ENCODE results near the gene PKD2. TPM values are rescaled to one million over a fixed set of nuclear protein-coding genes. Genes with fewer than 3 reads are reported as not detected.

PKD2 gene
- total RNA-seq, 1 experiment from 2014 or later = 21.4 TPM

DNA sequence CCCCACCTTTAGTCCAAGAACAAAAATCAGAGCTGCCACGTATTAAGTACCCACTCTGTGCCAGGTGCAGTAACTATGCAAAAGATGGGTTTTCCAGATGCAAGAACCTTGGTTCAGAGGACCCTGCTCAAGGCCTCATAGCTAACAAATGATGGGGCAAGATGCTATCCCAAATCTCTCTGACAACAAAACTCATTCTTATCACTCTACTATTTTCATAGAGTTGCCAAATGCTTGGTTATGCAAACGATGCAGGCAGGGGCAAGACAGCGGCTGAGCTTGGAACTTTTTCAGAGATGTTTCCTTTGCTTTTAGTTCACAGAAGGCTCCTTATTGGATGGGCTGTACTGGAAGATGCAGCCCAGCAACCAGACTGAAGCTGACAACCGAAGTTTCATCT lies 30.5 kb downstream of the PKD2 start (continued):
- TF ChIP-seq, protein P1, sequence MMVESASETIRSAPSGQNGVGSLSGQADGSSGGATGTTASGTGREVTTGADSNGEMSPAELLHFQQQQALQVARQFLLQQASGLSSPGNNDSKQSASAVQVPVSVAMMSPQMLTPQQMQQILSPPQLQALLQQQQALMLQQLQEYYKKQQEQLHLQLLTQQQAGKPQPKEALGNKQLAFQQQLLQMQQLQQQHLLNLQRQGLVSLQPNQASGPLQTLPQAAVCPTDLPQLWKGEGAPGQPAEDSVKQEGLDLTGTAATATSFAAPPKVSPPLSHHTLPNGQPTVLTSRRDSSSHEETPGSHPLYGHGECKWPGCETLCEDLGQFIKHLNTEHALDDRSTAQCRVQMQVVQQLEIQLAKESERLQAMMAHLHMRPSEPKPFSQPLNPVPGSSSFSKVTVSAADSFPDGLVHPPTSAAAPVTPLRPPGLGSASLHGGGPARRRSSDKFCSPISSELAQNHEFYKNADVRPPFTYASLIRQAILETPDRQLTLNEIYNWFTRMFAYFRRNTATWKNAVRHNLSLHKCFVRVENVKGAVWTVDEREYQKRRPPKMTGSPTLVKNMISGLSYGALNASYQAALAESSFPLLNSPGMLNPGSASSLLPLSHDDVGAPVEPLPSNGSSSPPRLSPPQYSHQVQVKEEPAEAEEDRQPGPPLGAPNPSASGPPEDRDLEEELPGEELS (CRISPR knock-in tag; IDR thresholded peaks at IDR 0.05) = no peak
- no peak for TF ChIP-seq FOXK1 (CRISPR knock-in tag; IDR thresholded peaks at IDR 0.05)
- TF ChIP-seq SOX15 (CRISPR knock-in tag; IDR thresholded peaks at IDR 0.05) = no peak
- TF ChIP-seq, protein P2, sequence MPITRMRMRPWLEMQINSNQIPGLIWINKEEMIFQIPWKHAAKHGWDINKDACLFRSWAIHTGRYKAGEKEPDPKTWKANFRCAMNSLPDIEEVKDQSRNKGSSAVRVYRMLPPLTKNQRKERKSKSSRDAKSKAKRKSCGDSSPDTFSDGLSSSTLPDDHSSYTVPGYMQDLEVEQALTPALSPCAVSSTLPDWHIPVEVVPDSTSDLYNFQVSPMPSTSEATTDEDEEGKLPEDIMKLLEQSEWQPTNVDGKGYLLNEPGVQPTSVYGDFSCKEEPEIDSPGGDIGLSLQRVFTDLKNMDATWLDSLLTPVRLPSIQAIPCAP (CRISPR knock-in tag; IDR thresholded peaks at IDR 0.05) = no peak
- TF ChIP-seq, protein P3, sequence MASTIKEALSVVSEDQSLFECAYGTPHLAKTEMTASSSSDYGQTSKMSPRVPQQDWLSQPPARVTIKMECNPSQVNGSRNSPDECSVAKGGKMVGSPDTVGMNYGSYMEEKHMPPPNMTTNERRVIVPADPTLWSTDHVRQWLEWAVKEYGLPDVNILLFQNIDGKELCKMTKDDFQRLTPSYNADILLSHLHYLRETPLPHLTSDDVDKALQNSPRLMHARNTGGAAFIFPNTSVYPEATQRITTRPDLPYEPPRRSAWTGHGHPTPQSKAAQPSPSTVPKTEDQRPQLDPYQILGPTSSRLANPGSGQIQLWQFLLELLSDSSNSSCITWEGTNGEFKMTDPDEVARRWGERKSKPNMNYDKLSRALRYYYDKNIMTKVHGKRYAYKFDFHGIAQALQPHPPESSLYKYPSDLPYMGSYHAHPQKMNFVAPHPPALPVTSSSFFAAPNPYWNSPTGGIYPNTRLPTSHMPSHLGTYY (CRISPR knock-in tag; IDR thresholded peaks at IDR 0.05) = no peak

DNA sequence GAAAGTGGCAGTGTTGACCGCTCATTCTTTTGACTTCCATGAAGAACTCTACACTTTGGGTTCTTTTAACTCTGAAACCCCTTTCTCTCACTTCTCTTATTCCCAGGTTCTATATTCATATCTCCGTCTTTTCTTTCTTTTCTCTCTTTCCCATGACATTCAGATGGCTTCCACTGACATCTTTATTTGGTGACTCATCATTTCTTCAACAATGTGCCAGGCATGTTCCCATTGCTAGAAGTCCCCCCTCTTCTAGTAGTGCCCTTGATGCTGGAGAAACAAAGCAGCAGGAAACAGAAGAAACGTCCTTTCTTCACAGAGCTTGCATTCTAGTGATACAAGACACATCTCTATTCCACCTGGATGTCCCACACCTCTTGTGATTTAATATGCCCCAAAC lies 33.3 kb downstream of the PKD2 start:
- no peaks in the 10 kb centered on the region for H3K27me3 Mint-ChIP-seq (ENCODE audit: low read depth)
- H3K27ac Mint-ChIP-seq = no peak overlapping the region
- ATAC-seq (no peak), DNase-seq (ENCODE audit: low spot score) (no peak)
- H3K4me3 Mint-ChIP-seq = no peak overlapping the region
- H3K36me3 Mint-ChIP-seq = peaks cover 63% of the 10 kb centered on the region
- no peak for TF ChIP-seq ZNF121 (CRISPR knock-in tag; IDR thresholded peaks at IDR 0.05)
- TF ChIP-seq, protein P4, sequence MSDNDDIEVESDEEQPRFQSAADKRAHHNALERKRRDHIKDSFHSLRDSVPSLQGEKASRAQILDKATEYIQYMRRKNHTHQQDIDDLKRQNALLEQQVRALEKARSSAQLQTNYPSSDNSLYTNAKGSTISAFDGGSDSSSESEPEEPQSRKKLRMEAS (CRISPR knock-in tag; IDR thresholded peaks at IDR 0.05) = no peak
- no peaks in the 10 kb centered on the region for H3K4me1 Mint-ChIP-seq
- CTCF ChIA-PET = no interaction called here
- POLR2A ChIA-PET = no interaction called here
- H3K9me3 Mint-ChIP-seq = no peaks in the 10 kb centered on the region

DNA sequence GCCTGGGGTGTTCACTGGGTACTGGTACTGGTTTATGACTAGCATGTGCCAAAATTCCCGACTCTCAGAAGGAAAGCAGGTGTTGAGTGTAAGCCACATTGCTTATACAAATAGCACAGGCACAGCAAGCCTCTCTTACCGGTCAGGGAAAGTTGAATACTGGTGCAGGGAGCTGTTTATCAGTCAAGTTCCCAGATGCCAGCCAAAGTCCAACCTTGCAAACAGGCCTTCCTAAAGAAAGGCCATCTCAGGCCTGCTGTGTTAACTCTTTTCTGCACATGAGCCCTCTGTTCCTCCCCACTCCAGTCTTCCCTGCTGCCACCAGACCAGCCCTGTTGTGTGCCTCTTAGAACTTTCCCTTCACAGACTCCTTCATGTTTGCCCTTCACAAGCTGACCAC lies 34.2 kb downstream of the PKD2 start:
- CTCF ChIA-PET = no interaction called here
- Mint-ChIP-seq H3K4me3 (no peak overlapping the region), H3K27me3 (ENCODE audit: low read depth) (no peaks in the 10 kb centered on the region), H3K9me3 (no peaks in the 10 kb centered on the region), H3K4me1 (no peaks in the 10 kb centered on the region), H3K27ac (no peak overlapping the region), H3K36me3 (peaks cover 63% of the 10 kb centered on the region)
- POLR2A ChIA-PET = no interaction called here
- no peak for ATAC-seq
- DNase-seq (ENCODE audit: low spot score) = no peak
- TF ChIP-seq, protein P5, sequence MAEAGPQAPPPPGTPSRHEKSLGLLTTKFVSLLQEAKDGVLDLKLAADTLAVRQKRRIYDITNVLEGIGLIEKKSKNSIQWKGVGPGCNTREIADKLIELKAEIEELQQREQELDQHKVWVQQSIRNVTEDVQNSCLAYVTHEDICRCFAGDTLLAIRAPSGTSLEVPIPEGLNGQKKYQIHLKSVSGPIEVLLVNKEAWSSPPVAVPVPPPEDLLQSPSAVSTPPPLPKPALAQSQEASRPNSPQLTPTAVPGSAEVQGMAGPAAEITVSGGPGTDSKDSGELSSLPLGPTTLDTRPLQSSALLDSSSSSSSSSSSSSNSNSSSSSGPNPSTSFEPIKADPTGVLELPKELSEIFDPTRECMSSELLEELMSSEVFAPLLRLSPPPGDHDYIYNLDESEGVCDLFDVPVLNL (CRISPR knock-in tag; IDR thresholded peaks at IDR 0.05; ENCODE audit: borderline replicate concordance, low read depth) = no peak
- TF ChIP-seq RORB (CRISPR knock-in tag; IDR thresholded peaks at IDR 0.05) (no peak), ZNF416 (CRISPR knock-in tag; IDR thresholded peaks at IDR 0.05) (no peak), MXD4 (CRISPR knock-in tag; IDR thresholded peaks at IDR 0.05; ENCODE audit: borderline replicate concordance) (no peak), ZNF317 (CRISPR knock-in tag; IDR thresholded peaks at IDR 0.05; ENCODE audit: borderline replicate concordance, low read depth) (no peak), SMAD4 (CRISPR knock-in tag; IDR thresholded peaks at IDR 0.05) (no peak), EMX1 (CRISPR knock-in tag; IDR thresholded peaks at IDR 0.05) (no peak), ZBTB21 (CRISPR knock-in tag; IDR thresholded peaks at IDR 0.05; ENCODE audit: borderline replicate concordance) (no peak), ZNF263 (CRISPR knock-in tag; IDR thresholded peaks at IDR 0.05; ENCODE audit: low read depth) (no peak)
- TF ChIP-seq, protein P6, sequence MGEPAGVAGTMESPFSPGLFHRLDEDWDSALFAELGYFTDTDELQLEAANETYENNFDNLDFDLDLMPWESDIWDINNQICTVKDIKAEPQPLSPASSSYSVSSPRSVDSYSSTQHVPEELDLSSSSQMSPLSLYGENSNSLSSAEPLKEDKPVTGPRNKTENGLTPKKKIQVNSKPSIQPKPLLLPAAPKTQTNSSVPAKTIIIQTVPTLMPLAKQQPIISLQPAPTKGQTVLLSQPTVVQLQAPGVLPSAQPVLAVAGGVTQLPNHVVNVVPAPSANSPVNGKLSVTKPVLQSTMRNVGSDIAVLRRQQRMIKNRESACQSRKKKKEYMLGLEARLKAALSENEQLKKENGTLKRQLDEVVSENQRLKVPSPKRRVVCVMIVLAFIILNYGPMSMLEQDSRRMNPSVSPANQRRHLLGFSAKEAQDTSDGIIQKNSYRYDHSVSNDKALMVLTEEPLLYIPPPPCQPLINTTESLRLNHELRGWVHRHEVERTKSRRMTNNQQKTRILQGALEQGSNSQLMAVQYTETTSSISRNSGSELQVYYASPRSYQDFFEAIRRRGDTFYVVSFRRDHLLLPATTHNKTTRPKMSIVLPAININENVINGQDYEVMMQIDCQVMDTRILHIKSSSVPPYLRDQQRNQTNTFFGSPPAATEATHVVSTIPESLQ (CRISPR knock-in tag; IDR thresholded peaks at IDR 0.05) = no peak
- TF ChIP-seq, protein P1 (CRISPR knock-in tag; IDR thresholded peaks at IDR 0.05) = no peak
- TF ChIP-seq, protein P7, sequence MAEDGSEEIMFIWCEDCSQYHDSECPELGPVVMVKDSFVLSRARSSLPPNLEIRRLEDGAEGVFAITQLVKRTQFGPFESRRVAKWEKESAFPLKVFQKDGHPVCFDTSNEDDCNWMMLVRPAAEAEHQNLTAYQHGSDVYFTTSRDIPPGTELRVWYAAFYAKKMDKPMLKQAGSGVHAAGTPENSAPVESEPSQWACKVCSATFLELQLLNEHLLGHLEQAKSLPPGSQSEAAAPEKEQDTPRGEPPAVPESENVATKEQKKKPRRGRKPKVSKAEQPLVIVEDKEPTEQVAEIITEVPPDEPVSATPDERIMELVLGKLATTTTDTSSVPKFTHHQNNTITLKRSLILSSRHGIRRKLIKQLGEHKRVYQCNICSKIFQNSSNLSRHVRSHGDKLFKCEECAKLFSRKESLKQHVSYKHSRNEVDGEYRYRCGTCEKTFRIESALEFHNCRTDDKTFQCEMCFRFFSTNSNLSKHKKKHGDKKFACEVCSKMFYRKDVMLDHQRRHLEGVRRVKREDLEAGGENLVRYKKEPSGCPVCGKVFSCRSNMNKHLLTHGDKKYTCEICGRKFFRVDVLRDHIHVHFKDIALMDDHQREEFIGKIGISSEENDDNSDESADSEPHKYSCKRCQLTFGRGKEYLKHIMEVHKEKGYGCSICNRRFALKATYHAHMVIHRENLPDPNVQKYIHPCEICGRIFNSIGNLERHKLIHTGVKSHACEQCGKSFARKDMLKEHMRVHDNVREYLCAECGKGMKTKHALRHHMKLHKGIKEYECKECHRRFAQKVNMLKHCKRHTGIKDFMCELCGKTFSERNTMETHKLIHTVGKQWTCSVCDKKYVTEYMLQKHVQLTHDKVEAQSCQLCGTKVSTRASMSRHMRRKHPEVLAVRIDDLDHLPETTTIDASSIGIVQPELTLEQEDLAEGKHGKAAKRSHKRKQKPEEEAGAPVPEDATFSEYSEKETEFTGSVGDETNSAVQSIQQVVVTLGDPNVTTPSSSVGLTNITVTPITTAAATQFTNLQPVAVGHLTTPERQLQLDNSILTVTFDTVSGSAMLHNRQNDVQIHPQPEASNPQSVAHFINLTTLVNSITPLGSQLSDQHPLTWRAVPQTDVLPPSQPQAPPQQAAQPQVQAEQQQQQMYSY (CRISPR knock-in tag; IDR thresholded peaks at IDR 0.05) = no peak
- TF ChIP-seq, protein P8, sequence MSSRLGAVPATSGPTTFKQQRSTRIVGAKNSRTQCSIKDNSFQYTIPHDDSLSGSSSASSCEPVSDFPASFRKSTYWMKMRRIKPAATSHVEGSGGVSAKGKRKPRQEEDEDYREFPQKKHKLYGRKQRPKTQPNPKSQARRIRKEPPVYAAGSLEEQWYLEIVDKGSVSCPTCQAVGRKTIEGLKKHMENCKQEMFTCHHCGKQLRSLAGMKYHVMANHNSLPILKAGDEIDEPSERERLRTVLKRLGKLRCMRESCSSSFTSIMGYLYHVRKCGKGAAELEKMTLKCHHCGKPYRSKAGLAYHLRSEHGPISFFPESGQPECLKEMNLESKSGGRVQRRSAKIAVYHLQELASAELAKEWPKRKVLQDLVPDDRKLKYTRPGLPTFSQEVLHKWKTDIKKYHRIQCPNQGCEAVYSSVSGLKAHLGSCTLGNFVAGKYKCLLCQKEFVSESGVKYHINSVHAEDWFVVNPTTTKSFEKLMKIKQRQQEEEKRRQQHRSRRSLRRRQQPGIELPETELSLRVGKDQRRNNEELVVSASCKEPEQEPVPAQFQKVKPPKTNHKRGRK (CRISPR knock-in tag; IDR thresholded peaks at IDR 0.05; ENCODE audit: borderline replicate concordance) = no peak
